C4-2B (cell line): Measurements from ENCODE around the gene ZMAT5.

Experiments used
- H3K27ac ChIP-seq: fragments of 450-650 bp; 2 replicates; pipeline ENCODE4 v1.5.1; 2017
- ZFX ChIP-seq: fragments of 450-650 bp; IDR thresholded peaks from 2 replicates; pipeline ENCODE4 v1.6.1; 2017
- TF ChIP-seq, protein P1 (sequence below): fragments of 450-650 bp; conservative IDR thresholded peaks from 2 replicates; pipeline ENCODE4 v1.5.1; 2017; ENCODE audit warnings: mild to moderate bottlenecking

The ZMAT5 gene

DNA sequence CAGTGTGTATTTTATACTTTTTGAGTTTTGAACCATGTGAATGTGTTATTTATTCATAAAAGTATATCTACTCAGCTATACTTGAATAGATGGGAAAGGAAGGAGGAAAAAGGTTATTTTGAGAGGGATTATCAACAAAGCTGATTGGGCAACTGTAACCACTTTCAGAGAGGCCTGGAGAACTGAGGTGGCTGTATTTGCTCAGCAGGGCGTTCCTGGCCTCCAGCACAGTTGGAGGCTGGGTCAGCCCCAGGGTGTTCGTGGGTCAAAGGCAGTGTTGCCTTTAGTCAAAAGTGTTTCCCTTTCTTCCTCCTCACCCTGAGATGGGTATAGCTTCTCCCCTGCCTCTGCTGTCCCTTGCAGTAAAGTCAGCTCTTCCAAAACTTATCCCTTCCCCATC is 44.6 kb upstream of the ZMAT5 start:
- H3K27ac ChIP-seq, result peak overlapping the region; percentile 17
- TF ChIP-seq, protein P1, sequence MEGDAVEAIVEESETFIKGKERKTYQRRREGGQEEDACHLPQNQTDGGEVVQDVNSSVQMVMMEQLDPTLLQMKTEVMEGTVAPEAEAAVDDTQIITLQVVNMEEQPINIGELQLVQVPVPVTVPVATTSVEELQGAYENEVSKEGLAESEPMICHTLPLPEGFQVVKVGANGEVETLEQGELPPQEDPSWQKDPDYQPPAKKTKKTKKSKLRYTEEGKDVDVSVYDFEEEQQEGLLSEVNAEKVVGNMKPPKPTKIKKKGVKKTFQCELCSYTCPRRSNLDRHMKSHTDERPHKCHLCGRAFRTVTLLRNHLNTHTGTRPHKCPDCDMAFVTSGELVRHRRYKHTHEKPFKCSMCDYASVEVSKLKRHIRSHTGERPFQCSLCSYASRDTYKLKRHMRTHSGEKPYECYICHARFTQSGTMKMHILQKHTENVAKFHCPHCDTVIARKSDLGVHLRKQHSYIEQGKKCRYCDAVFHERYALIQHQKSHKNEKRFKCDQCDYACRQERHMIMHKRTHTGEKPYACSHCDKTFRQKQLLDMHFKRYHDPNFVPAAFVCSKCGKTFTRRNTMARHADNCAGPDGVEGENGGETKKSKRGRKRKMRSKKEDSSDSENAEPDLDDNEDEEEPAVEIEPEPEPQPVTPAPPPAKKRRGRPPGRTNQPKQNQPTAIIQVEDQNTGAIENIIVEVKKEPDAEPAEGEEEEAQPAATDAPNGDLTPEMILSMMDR, result no peak
- TF ChIP-seq ZFX, result no peak

DNA sequence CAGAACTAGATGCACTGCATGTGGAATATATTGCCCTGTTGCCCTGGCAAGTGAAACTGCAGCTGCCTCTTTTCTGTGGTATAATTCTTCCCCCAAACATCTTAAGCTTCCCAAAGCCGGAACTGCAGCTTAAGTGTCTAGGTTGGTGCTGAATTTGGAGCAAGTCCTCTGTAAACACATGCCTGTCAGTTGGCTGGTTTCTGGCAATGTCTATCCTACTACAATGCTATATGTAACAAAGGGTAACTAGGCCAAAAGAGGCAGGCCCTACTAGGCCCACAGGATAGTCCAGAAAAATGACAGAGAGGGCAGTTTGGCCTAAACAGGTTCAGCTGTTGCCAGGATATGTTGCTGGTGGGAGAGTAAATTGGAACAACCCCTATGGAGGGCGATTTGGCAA is 43.4 kb upstream of the ZMAT5 start:
- TF ChIP-seq, protein P1, result no peak
- no peak for TF ChIP-seq ZFX
- peak overlapping the region; percentile 69 for H3K27ac ChIP-seq

DNA sequence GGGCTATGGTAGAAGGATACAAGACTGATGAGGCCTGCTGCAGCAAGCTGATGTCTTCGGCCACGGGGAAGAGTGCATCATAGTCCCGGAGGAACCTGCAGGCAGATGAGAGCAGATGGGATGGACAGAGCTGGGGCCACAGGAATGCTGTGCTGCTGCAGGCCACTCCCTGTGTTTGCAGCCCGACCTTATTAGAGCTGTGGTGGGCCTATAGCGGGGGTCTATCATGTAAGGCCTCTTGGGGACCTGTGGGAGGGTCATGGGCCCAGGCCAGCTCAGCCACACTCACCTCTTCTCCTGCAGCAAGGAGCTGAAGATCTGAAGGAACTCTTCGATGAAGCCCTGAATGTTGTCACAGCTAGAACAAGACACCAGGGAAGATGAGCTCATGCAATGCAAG is 39.4 kb upstream of the ZMAT5 start:
- TF ChIP-seq, protein P1, result no peak
- no peak for TF ChIP-seq ZFX
- no peak overlapping the region for H3K27ac ChIP-seq

DNA sequence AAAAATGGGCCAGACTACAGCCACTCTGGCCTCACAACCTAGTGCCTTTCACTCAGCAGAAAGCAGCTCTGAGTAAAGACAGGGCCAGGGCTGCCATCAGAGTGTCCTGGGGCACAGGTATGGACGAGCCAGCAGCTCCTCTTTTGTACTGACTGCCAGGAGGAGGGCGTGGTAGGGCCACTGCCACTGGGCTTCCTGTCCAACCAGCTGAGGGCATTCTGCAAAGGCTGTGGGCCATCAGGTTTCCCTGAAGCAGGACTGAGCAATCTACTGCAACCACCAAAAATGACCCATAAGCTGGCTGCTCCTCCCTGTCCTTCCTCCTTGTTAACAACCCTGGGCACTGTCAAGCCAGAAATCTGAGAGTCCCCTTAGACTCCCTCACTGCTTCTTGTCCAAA is 38.2 kb upstream of the ZMAT5 start:
- no peak for TF ChIP-seq ZFX
- TF ChIP-seq, protein P1, result no peak
- H3K27ac ChIP-seq, result no peak overlapping the region

DNA sequence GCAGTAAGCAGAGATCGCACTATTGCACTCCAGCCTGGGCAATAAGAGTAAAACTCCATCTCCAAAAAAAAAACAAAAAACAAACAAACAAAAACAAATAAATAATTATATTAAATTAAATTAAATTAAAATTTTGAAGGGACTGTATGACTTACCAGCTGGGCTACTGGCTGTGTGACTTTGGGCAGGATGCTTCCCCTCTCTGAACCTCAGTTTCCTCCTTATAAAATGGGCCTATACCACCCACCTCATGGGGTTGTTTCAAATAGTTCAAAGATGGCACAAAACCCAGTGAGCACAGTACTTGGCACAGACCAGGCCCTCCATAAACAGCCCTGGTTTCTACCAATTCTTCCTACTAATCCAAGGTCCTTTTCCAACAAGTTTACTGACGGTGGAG is 36.4 kb upstream of the ZMAT5 start:
- H3K27ac ChIP-seq, result no peak overlapping the region
- TF ChIP-seq ZFX, result no peak

DNA sequence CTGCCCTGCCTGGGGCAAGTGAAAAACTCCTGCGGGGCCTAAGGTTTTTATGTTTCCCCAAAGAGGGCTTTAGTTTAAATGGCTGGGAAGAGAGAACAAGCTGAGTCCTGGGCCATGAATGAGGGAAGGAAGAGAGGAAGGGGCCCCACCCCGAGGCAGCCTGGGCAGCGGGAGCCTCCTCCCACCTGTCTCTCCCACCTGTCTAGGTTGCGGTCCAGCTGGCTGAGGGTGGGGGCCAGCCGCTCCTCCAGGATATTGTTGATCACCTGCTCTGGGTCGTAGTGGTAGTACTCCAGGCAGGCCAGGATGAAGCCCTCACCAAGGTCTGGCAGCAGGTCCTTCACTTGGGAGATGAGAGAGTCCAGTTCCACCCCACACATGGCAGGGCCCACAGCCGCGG is 35.0 kb upstream of the ZMAT5 start:
- peak overlapping the region; percentile 99 for H3K27ac ChIP-seq
- no peak for TF ChIP-seq ZFX
- TF ChIP-seq, protein P1, result no peak

DNA sequence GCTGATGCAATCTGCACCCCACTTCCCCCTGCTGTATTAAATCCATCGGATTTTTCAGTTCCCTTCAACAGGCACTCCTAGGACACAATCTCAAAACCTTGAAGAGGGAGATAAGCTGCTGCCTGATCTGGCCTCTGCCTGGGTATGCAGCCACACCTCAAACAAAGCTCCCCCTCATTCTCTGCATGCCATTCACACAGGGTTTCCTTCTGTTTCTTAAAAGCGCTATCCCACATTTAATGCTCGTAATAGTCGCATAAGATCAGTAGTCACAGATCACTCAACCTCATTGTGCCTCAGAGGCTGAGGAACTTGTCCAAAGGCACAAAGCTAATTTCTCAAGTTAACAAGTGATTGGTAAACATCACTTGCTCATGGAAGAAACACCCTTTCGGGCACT is 34.3 kb upstream of the ZMAT5 start:
- TF ChIP-seq, protein P1, result no peak
- H3K27ac ChIP-seq, result peak overlapping the region; percentile 99

DNA sequence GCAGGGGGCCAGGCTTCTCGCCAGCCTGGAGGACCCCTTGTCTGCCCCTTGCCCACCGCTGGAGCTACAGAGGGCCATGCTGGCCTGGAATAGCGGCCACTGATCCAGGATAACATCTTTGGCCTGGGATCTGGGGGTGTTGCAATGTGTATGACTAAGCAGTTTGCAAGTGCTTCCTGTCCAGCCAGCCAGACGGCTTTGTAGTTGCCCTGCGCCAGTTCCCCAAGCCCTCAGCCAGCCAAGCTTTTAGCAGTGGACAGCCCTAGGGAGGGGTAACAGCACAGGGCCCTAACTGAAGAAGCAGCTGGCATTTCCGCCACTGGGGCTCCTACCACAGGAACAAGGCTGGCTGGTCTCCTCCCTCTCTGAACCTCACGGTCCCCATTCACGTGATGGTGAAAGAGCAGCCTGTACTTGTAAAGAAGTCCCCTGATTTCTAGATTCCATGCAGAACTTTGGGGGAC is 32.4 kb upstream of the ZMAT5 start:
- TF ChIP-seq, protein P1, result no peak
- TF ChIP-seq ZFX, result no peak; the same call in 1 of the 2 replicates
- peak overlapping the region; percentile 99 for H3K27ac ChIP-seq
